ENCODE data around the gene PSMA2. TPM values are rescaled to one million over a fixed set of nuclear protein-coding genes. Genes with fewer than 3 reads are reported as not detected.

The PSMA2 gene
- total and polyA plus RNA-seq, 10 donors = 44.3 to 144 (median 59.5) TPM

DNA sequence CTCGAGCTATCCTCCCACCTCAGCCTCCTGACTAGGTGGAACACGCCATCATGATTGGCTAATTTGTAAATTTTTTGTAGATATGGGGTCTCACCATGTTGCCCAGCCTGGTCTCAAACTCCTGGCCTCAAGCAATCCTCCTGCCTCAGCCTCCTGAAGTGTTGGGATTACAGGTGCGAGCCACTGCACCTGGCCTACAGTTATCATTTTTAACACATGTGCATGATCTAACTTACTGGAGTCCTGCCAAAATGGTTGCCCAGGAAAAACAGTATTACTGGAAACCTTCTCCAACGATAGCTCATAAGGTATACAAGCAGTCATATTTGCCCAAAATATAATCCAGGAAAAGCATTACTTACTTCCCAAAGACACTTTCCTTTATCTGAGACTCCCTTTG lies 20.4 kb upstream of the PSMA2 start:
- Histone ChIP-seq H3K9me3 (peaks cover 0 to 23% (median 15%) of the 10 kb centered on the region in 8 donors), H3K36me3 (no peaks in the 10 kb centered on the region), H3K27me3 (replicated peaks in 1 of 7) (no peaks in the 10 kb centered on the region), H3K27ac (no peak overlapping the region), H3K4me1 (no peaks in the 10 kb centered on the region), H3K4me3 (no peak overlapping the region)
- TF ChIP-seq POLR2AphosphoS5 (IDR thresholded peaks at IDR 0.05) (no peak), POLR2A (IDR thresholded peaks at IDR 0.05) (no peak)
- TF ChIP-seq, protein P1, sequence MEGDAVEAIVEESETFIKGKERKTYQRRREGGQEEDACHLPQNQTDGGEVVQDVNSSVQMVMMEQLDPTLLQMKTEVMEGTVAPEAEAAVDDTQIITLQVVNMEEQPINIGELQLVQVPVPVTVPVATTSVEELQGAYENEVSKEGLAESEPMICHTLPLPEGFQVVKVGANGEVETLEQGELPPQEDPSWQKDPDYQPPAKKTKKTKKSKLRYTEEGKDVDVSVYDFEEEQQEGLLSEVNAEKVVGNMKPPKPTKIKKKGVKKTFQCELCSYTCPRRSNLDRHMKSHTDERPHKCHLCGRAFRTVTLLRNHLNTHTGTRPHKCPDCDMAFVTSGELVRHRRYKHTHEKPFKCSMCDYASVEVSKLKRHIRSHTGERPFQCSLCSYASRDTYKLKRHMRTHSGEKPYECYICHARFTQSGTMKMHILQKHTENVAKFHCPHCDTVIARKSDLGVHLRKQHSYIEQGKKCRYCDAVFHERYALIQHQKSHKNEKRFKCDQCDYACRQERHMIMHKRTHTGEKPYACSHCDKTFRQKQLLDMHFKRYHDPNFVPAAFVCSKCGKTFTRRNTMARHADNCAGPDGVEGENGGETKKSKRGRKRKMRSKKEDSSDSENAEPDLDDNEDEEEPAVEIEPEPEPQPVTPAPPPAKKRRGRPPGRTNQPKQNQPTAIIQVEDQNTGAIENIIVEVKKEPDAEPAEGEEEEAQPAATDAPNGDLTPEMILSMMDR (IDR thresholded peaks at IDR 0.05 in 8 of 11, conservative IDR thresholded peaks at IDR 0.05 in 3 of 11) = no peak
- WGBS, 5 donors = 74 to 89% (median 82%) methylated on average over 4 of the region's 4 CpGs
- no peak for DNase-seq
- intact Hi-C loops (cut with DNase I; ENCODE audit: low total_unique reads) = no loop called here

DNA sequence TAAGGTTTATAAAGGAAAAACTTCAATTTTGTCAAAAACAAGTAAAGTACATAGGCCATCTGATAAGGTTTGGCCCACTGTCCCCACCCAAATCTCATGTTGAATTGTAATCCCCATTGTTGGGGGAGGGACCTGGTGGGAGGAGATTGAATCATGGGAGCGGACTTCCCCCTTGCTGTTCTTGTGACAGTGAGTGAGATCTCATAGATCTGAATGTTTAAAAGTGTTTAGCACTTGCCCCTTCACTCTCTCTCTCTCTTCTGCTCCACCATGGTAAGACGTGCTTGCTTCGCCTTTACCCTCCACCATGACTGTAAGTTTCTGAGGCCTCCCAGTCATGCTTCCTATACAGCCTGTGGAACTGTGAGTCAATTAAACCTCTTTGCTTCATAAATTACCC lies 18.4 kb upstream of the PSMA2 start:
- TF ChIP-seq POLR2A (IDR thresholded peaks at IDR 0.05) = no peak
- TF ChIP-seq, protein P1 (IDR thresholded peaks at IDR 0.05 in 8 of 11, conservative IDR thresholded peaks at IDR 0.05 in 3 of 11) = no peak
- TF ChIP-seq POLR2AphosphoS5 (IDR thresholded peaks at IDR 0.05) = no peak
- H3K9me3 ChIP-seq = peaks cover 0 to 4% (median 1%) of the 10 kb centered on the region in 8 donors
- no peaks in the 10 kb centered on the region for H3K36me3 ChIP-seq
- peaks cover 0 to 10% (median 0%) of the 10 kb centered on the region in 6 donors for H3K4me1 ChIP-seq
- no peak overlapping the region for H3K27ac ChIP-seq
- no peak overlapping the region for H3K4me3 ChIP-seq
- 59 to 76% (median 61%) methylated on average over 3 of the region's 3 CpGs for WGBS, 5 donors
- intact Hi-C loops (cut with DNase I; ENCODE audit: low total_unique reads) = no loop called here
- DNase-seq = no peak
- H3K27me3 ChIP-seq (replicated peaks in 1 of 7) = no peaks in the 10 kb centered on the region

DNA sequence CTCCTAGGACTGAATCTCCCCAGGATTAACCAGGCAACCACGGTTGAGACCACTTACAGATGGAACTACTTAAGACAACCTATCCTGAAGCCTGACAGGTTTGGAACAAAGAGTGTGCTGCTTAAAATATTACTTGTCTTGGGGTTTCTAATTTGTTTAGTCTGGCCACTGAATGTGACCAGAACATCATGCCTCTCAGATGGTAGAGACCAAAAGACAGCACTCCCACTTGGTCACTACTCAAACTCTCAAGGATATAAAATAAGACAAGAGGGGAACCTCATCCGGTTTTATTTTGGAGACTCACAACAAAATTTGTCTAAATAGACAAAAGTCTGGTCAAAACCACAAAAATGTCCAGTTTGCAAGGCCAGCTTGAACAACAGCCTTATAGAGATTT lies 15.5 kb upstream of the PSMA2 start:
- H3K4me1 ChIP-seq = peaks cover 0 to 11% (median 0%) of the 10 kb centered on the region in 6 donors
- no peaks in the 10 kb centered on the region for H3K27me3 ChIP-seq (replicated peaks in 1 of 7)
- intact Hi-C loops (cut with DNase I; ENCODE audit: low total_unique reads) = loop anchor here (10.0 kb wide), 1 partner anchor 497 kb away; no protein-coding TSS in a partner anchor
- no peak overlapping the region for H3K4me3 ChIP-seq
- no peak for TF ChIP-seq POLR2A (IDR thresholded peaks at IDR 0.05)
- TF ChIP-seq, protein P1 (IDR thresholded peaks at IDR 0.05 in 8 of 11, conservative IDR thresholded peaks at IDR 0.05 in 3 of 11) = no peak
- TF ChIP-seq POLR2AphosphoS5 (IDR thresholded peaks at IDR 0.05) = no peak
- DNase-seq = no peak
- no peaks in the 10 kb centered on the region for H3K36me3 ChIP-seq
- 70 to 88% (median 78%) methylated on average over 2 of the region's 2 CpGs for WGBS, 5 donors
- H3K27ac ChIP-seq = no peak overlapping the region
- no peaks in the 10 kb centered on the region for H3K9me3 ChIP-seq

DNA sequence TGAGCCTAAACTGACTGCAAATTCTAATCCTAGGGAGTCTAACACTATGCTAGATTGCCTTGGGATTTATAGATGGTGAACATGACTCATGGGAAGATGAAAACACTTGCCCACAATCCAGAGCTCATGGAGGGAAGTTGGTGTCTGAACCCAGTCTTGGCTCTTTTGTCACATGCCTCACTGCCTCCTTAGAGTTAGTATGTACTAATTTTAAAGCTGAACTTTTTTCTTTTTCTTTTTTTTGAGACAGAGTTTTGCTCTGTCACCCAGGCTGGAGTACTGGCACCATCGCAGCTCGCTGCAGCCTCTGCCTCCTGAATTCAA lies 14.6 kb upstream of the PSMA2 start:
- no peak for TF ChIP-seq POLR2A (IDR thresholded peaks at IDR 0.05)
- TF ChIP-seq POLR2AphosphoS5 (IDR thresholded peaks at IDR 0.05) = no peak
- TF ChIP-seq, protein P1 (IDR thresholded peaks at IDR 0.05 in 8 of 11, conservative IDR thresholded peaks at IDR 0.05 in 3 of 11) = no peak
- intact Hi-C loops (cut with DNase I; ENCODE audit: low total_unique reads) = loop anchor here (10.0 kb wide), 1 partner anchor 498 kb away; no protein-coding TSS in a partner anchor
- Histone ChIP-seq H3K4me1 (peaks cover 0 to 11% (median 0%) of the 10 kb centered on the region in 6 donors), H3K36me3 (no peaks in the 10 kb centered on the region), H3K27ac (no peak overlapping the region), H3K4me3 (no peak overlapping the region), H3K9me3 (no peaks in the 10 kb centered on the region), H3K27me3 (replicated peaks in 1 of 7) (no peaks in the 10 kb centered on the region)
- WGBS, 5 donors = 95 to 100% (median 96%) methylated on average over 2 of the region's 2 CpGs
- DNase-seq = no peak
